ENCODE measurements around the gene NCAN. TPM values are rescaled to one million over a fixed set of nuclear protein-coding genes. Genes with fewer than 3 reads are reported as not detected.
A peak's percentile ranks its signal among the peaks of the same experiment; 100 is the strongest.

The NCAN gene
- total and polyA plus RNA-seq, 2 of the 4 experiments (the other 2 are of a cell fraction): not detected

DNA sequence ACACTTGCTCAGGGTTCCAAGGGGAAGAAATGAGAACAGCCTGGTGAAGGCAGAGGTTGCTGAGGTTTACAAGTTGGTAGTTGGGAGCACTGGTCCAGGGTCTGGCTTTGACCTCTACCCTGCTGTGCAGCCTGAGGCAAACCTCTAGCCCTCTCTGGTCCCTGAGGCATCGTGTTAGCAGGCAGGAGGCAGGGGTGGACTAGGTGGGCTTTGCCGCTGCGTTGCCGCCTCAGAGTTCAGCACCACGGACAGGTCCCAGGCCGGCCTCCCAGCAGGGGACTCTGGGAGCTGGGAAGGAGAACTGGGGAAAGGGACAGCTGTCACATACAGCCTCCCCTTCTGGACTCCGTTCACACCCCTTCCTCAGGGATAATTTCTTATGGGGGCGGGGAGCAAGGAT, 3.1 kb downstream of the NCAN start:
- intact Hi-C loops (cut with micrococcal nuclease): no loop called here
- Histone ChIP-seq H4K20me1 (ENCODE audit: insufficient read depth, low read length) (peaks cover 6% of the 10 kb centered on the region; the same call in 1 of the 2 replicates), H3K4me1 (ENCODE audit: control insufficient read depth, insufficient read depth, low read length) (no peaks in the 10 kb centered on the region), H3K23ac (ENCODE audit: low read depth, low read length) (no peak overlapping the region), H2BK15ac (ENCODE audit: low read depth, low read length) (no peak overlapping the region), H3K9me1 (ENCODE audit: insufficient read depth, low read length) (0 out of 2 replicates have a peak, but pooled peaks cover 2% of the 10 kb centered on the region), H2BK5ac (ENCODE audit: low read depth, low read length, poor library complexity, severe bottlenecking) (no peak overlapping the region), H2AK5ac (ENCODE audit: low read depth, low read length) (no peak overlapping the region), H3K56ac (ENCODE audit: extremely low read depth, insufficient read depth, low read length) (no peak overlapping the region), H4K5ac (ENCODE audit: low read depth, low read length) (no peak overlapping the region), H2BK120ac (ENCODE audit: low read depth, low read length) (no peak overlapping the region), H2AFZ (replicated peaks; ENCODE audit: low read length, poor library complexity) (peak overlapping the region; percentile 32), H3K18ac (ENCODE audit: low read depth, low read length) (no peak overlapping the region), H2AK9ac (replicated peaks; ENCODE audit: low read depth, low read length, poor library complexity) (no peak overlapping the region), H4K8ac (ENCODE audit: low read depth in 2 of 2, low read length in 2 of 2) (no peak overlapping the region), H3K27me3 (ENCODE audit: control insufficient read depth, insufficient read depth, low read length) (peaks cover 29% of the 10 kb centered on the region), H3K27ac (ENCODE audit: insufficient read depth, low read length) (no peak overlapping the region), H3K9me3 (ENCODE audit: control insufficient read depth, insufficient read depth, low read length) (no peaks in the 10 kb centered on the region), H4K91ac (ENCODE audit: insufficient read depth, low read depth, low read length) (no peak overlapping the region), H3K4ac (ENCODE audit: low read depth, low read length) (no peak overlapping the region), H3K79me1 (ENCODE audit: low read depth in 1 of 2, low read length in 2 of 2) (no peaks in the 10 kb centered on the region), H3K4me2 (ENCODE audit: low read depth, low read length) (no peak overlapping the region), H3K14ac (replicated peaks; ENCODE audit: low read depth, low read length) (no peak overlapping the region), H2BK20ac (ENCODE audit: low read depth, low read length) (no peak overlapping the region), H3K4me3 (ENCODE audit: insufficient read depth, low read depth, low read length) (no peak overlapping the region), H3K9ac (ENCODE audit: low read depth, low read length) (no peak overlapping the region), H3K36me3 (ENCODE audit: control insufficient read depth, insufficient read depth, low read length) (no peaks in the 10 kb centered on the region)
- WGBS, 2 experiments (ENCODE audit: extremely low coverage in 2 of 2, insufficient read length in 1 of 2): 5% methylated on average over 4 of the region's 8 CpGs; no CpG with 5 or more reads in 1 of the 2 experiments
- POLR2A ChIA-PET (ENCODE audit: unreplicated experiment): no interaction called here
- no TSS peak for BruUV-seq (replicated peaks)
- in situ Hi-C loops (cut with MboI; ENCODE audit: low sequenced_read_pairs): no loop called here
- DNase-seq (peak; percentile 39), ATAC-seq (ENCODE audit: low read depth) (peak; percentile 89)
- TF ChIP-seq RCOR1 (IDR thresholded peaks at IDR 0.05; ENCODE audit: insufficient replicate concordance, low read length) (peak; percentile 47), CEBPB (IDR thresholded peaks at IDR 0.05; ENCODE audit: low read depth, low read length) (no peak), SMC3 (IDR thresholded peaks at IDR 0.05; ENCODE audit: low read depth, low read length) (no peak), FOS (IDR thresholded peaks at IDR 0.05; ENCODE audit: low read depth, low read length) (no peak), MXI1 (IDR thresholded peaks at IDR 0.05; ENCODE audit: borderline replicate concordance, low read depth, low read length) (0 out of 2 replicates have a peak, but pooled peaks have one; percentile 17), MAZ (IDR thresholded peaks at IDR 0.05; ENCODE audit: borderline replicate concordance, low read depth, low read length) (no peak), NFE2L2 (IDR thresholded peaks at IDR 0.05; ENCODE audit: low read depth, low read length) (no peak)
- dilution Hi-C loops (cut with HindIII; ENCODE audit: low sequenced_read_pairs, unreplicated experiment): no loop called here
- CTCF ChIA-PET: interaction anchor here (1.3 kb wide), 1 partner anchor 10 kb away, joined by 3 read pairs; no protein-coding TSS in a partner anchor
